ENCODE data around the gene ZNF746.
"Not testable (repeated sequence)": the region's sequence is repeated elsewhere in the genome, so short reads cannot be mapped to it uniquely, and the experiment has no call there.

Gene ZNF746

GRCh38 chr7:149497467-149498261 is at the start of gene ZNF746:
TSS of gene ZNF746 (minus strand) at chr7:149497809. CDS start at chr7:149497536, 273 bp downstream.
- DNase-seq: peak; percentile 55

DNA sequence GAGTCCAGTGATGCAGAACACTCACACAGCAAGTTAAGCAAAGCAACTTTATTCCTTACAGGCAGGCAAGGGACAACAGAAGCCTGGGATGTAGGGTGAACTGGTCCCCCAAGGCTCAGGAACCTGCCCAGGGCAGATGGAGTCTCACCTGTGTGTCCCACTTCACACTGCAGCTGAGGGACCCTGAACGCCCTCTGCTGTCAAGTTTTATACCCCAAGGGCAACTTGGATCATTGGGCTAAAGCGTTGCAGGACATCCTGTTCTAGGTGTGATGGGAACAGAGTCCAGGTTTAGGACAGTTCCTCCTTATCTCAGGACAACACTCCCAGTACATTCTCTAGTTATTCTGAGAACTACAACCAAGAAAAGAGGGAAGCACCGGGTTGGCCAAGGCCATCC is 49.5 kb upstream of the ZNF746 start:
- no peak for DNase-seq

DNA sequence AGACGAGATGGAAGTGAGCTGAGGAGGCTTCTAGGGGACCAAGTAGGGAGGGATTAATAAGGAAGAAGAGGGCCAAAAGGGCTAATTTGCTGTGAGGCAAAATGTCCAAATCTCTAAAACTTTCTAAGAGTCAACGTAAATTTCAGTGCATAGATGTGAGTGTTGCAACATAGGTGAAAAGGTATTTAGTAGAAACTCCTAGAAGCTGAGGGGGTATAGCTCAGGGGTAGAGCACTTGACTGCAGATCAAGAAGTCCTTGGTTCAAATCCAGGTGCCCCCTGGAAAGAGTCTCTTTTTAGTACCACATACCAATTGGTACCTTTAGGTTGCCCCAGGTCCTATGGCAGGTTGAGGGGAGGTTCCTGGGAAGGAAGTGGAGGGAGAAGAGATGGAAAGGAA is 48.7 kb upstream of the ZNF746 start:
- DNase-seq: no peak

- DNase-seq: no peak
Observed at GRCh38 chr7:149544028-149544427, 46.4 kb upstream of the ZNF746 start.

DNA sequence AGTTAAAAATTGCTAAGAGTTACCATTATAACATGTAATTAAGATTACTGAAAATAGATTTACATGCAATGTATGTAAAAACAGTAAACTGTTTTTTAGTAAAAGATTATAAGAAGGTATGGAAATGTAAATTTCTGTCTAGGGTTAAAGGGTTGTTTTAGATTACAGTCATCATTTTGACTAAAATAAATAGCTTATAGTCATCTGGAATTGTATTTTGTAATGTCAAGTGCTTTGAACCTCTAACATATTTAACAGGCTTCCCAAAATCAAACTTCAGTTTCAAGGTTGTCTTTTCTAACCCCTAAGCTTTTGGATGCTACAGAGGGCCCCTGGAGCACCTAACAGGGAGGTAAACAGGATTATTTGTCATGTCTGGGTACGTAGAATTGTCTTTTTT is 35.0 kb upstream of the ZNF746 start:
- no peak for DNase-seq

DNA sequence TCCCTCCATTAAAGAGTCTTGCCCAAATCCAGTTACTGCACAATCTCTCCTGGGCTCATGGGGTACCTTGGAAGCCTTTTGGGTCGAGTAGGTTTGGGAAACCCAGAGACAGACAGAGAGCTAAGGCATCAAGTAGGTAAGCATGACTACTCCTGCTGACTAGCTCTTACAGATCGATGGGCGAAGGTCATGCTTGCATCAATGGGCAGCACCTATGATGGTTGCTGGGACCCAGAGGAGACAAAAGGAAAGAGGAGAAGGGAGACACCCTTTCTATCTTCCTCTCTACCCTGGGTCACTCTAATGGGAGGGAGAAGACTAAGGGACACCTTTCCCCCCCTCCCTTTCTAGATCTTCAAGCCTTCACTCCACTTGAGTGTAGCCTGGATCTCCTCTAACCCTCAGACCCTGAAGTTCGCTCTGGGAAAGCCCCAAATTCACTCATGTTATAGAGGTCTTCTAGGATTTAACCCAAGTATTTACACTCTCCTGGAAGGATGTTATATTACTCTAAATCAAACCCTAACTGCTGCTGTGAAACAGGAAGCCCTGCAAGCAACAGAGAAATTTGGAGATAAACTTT is 31.6 kb upstream of the ZNF746 start:
- DNase-seq: no peak

- no peak for DNase-seq
Observed at GRCh38 chr7:149527414-149527813, 29.8 kb upstream of the ZNF746 start.

DNA sequence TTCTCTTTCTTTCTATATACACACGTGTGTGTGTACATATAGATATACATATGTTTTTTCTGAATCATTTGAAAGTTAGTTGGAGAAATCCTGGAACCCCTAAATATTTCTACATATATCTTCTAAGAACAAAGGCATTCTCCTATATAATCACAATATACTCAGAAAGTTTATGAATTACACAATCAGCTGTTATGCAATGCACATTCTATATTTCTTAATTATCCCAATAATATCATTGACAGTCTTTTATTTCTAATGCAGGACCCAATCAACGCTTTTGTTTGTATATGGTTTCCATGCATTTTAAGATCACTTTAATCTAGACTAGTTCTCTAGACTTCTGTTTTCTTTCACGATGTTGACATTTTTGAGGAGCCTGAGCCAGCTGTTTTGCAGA is 27.7 kb upstream of the ZNF746 start:
- no peak for DNase-seq

- no peak for DNase-seq
Observed at GRCh38 chr7:149524394-149524793, 26.8 kb upstream of the ZNF746 start.

GRCh38 chr7:149510248-149510647 is 12.6 kb upstream of the ZNF746 start:
- DNase-seq: no peak

DNA sequence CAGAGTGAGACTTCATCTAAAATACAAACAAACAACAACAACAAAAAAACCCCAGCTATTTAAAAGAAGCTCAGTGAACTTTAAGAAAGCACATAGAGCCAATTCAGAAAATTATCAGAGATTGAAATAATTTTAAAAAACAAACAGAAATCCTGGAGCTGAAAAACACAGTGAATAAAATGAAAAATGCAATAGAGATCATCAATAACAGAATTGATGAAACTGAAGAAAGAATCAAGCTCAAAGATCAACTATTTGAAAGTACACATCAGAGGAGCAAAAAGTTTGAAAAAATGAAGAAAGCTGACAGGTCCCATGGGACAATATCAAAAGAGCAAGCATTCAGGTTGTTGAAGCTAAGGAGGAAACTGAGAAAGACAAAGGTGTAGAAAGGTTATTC is 12.2 kb upstream of the ZNF746 start:
- no peak for DNase-seq

DNA sequence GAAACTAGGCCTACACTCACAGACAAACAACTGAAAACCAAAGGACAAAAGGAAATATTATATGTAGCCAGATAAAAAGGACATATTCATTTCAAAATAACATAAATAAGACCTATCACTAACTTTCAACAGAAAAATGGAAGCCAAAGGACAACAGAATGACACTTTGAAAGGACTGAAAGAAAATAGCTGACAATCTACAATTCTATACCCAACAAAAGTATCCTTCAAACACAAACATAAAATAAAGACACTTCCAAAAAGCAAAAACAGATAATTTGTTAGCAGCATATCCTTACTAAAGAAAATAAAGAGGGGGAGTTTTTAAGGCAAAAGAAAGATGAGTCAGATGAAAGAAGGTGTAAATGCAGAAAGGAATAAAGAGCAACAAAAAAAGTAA is 7.9 kb upstream of the ZNF746 start:
- no peak for DNase-seq

GRCh38 chr7:149501651-149502050 is 4.0 kb upstream of the ZNF746 start:
- DNase-seq: no peak

GRCh38 chr7:149500910-149501309 is 3.3 kb upstream of the ZNF746 start:
- no peak for DNase-seq

DNA sequence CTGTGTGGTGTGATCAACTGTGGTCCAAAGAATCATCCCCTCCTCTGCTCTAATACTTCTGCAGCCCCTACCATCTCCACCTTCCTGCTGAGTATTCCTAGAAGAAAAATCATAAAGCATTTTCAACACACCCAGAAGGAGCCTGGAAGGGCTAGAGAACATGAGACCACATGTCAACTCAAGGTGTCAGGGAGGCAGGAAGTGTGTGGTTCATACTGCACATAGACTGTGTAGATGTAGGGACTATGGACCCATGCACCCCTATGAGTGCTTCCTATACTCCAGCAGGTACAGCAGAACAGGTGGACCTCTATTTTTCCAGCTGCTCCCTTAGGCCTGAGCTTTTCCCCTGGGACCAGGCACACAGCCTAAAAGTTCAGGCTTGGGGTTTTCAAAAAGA is 2.6 kb upstream of the ZNF746 start:
- no peak for DNase-seq

DNA sequence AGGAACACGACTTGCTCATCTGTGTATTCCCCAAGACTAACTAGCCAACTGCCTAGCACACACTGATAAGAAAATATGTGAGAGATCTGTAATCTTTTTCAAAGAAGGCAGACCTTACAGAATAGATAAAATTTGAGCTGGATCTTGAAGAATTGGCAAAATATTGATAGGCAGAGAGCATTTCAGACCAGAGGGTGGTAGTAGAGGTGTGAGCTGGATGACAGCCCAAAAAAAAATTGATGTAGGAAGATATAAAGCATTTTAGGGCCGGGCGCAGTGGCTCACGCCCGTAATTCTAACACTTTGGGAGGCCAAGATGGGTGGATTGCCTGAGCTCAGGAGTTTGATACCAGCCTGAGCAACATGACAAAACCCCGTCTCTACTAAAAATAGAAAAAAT is 1.2 kb upstream of the ZNF746 start:
- DNase-seq: no peak

- DNase-seq: peak; percentile 15
Observed at GRCh38 chr7:149496642-149497391, 792 bp downstream of the ZNF746 start.

DNA sequence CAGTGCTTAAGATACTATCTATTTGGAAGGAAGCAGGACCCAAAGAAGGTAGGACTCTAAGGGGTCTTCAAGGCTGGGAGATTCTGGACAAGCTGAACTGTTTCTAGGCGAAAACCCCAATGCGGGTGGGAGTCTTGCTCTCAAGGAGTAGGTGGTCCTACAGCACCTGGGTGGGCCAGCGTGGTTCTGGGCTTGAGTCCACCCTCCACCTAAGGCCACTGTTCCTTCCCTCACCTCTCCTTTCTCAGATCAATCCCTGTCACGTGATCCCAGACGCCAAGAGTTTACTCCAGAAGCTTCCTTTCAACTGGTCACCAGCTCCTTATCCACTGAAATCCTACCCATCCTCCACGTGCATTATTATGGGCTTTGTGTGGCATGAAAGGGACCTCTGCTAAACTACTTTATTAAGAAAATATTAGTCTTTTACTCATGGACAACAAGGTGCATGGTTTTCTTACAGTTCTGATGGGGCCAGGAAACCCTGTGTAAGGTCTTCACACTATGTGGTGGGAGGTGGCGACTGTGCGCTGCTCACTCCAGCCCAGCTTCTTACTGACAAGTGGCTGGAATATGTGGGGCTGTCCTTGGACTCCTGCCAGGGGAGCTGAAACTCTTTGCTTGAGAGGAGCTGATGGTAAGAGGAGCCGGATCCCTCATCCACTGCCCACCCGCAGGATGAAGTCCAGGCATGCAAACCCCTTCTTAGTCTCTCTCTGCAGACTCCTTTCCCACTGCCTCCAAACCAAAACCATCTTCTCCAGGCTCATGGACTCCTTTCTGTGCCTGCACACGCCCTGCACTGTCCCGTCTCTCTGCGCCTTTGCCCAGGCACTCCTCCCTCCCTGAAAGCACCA is 1.6 kb downstream of the ZNF746 start:
- peak; percentile 47 for DNase-seq

DNA sequence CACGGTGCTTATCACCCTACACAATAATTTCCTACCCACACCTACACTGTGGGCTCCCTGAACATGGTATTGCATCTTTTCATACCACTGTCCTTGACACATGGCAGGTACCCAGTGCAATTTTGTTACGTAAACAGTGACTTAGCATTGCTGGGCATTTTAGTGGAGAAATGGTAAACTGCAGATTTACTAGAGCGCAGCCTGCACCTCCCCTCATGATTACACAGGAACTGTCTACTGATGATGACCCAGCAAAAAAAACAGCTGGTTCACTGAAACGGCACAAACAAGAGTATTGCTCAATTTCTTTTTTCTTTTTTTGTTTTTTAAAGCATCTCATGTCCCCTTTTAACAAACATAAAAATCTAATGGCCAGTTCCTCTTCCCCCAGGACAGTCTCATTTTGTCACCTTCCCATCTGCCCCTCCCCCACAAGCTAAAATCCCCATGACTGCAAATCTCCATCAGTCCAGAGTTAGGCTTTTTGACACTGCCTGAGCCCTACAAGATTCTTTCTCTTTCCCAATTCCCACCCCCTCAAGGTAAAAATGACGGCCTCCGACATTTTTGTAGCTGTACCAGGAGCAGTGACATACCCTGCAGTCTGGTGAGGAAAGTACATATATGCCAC is 2.8 kb downstream of the ZNF746 start:
- no peak for DNase-seq

DNA sequence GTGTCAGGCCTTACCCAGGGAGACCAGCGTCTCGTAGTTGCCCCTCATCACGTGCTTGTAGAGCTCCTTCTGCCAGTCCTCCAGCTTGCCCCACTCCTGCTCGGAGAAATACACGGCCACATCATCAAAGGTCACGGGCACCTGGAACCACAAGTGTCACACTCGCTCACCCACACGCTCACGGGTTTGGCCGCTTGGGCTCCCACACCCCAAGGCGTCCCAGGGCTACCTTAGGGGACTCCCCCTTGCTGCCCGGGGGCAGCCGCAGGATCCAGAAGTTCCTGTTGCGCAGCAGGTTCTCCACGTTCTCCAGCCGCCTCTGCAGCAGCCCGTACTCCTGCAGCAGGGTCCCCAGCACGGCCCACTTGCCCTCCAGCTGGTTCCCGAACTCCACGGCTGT is 3.6 kb downstream of the ZNF746 start:
- DNase-seq: not testable (repeated sequence)

- DNase-seq: no peak
Observed at GRCh38 chr7:149493366-149493765, 4.2 kb downstream of the ZNF746 start.

DNA sequence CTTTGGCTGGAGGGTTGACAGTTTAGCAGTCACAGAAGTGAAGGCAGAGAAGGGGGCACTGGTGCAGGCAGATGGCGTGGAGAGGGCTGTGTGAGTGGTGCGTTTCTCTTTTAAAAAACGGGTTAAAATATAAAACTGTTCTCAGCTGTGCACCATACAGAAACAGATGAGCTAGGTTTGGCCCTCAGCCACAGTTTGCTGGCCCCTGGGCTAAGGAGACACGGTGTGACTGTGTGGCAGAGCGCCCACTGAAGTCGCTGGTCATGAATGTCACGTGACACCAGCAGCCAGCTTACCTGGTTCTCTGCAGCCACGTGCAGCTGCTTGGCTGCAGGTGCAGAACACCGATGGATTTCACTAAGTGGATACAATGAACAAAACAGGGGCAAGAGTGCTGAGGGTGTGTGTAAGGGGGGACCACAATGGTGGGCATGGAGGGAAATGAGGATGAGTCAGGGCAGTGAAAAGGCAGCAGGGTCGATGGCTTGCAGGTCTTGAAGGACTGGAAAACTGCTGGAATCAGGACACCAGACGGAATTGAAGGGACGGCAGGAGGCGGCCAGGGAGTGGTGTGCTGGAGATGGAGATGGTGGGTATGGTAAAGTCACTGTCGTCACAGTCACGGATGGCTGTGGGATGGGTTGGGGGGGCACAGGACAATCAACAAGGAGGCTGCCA is 7.4 kb downstream of the ZNF746 start:
- DNase-seq: no peak
